Peyer's patch (tissue), 4 donors: ENCODE data around the gene UPK3BL2.
"Not testable (repeated sequence)": the region's sequence is repeated elsewhere in the genome, so short reads cannot be mapped to it uniquely, and the experiment has no call there.

Experiments
- CTCF ChIP-seq, 6 experiments: fragments of 450-650 bp in 4 of 6; fragments of 200-600 bp in 2 of 6; sonication (generic) in 1 of 6; IDR thresholded peaks; one replicate each; pipeline ENCODE4 v1.5.1; 2017 to 2019; ENCODE audit warnings: antibody characterized with exemption in 6 of 6, mild to moderate bottlenecking in 3 of 6, moderate library complexity in 1 of 6
- POLR2A ChIP-seq, 2 donors: fragments of 450-650 bp; IDR thresholded peaks; one replicate each; pipeline ENCODE4 v1.5.1; 2017; ENCODE audit warnings: antibody characterized with exemption in 2 of 2, mild to moderate bottlenecking in 2 of 2, moderate library complexity in 2 of 2

- TF ChIP-seq CTCF, POLR2A (IDR thresholded peaks at IDR 0.05): not testable (repeated sequence)
Observed at GRCh38 chr7:102494026-102494425, 49.5 kb downstream of the UPK3BL2 start.
